Measurements from ENCODE around the gene FHIT.
"Not testable (repeated sequence)": the region's sequence is repeated elsewhere in the genome, so short reads cannot be mapped to it uniquely, and the experiment has no call there.

The FHIT gene

DNA sequence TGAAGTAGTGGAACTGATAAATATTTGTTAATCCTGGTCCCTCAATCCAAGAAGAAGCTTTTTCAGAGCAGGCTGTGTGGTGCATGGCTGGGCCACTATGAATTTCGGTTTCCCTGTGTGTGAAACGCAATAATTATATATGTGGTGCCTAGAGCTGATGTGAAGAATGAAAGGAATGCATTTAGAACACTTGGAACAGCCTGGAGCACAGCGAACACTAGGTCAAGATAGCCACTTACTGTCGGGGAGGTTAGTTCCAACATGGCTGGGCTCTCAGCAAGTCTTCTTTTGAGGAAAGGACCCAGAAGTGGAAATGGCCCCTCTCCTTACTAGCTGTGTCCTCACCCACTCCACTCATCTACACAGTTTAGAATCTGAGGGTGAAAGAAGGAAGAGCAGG is 245.7 kb downstream of the FHIT start:
- DNase-seq (ENCODE audit: low spot score) (no peak), FAIRE-seq (no peak)

DNA sequence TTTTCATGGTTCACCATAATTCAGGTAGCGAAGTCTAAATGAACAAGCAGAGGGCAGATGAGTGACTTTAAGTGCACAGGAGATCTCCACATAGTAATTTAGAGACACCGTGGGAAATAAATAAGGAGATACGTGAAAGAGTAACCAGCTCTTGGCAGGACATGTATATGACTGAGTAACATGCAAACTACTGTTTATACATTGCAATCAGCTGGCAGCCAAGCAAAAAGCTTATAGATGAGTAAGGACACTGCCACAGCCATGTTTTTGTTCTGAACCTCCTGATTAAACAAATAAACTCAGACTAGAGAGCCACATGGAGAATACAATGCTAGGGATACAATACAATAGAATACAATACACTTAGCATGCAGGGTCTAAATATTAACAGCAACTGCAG is 252.4 kb downstream of the FHIT start:
- FAIRE-seq (no peak), DNase-seq (ENCODE audit: low spot score) (no peak)

DNA sequence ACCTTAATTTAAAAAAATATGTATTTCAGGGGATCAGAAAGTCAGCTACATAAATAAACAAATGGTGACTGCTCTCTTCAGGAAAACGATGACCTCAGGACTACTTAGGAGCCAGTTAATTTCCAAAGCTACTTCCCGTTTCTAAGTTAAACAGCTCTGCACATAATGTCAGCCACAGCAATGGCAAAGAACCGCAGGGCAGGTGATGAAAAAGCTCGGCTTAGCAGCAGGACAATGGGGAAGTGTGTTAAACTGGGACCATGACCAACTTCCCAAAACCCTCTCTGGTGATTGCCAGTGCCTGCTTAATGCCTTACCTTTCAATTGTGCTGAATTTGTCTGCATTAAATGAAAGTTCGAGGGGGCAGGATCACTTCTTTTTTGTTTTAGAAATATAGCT is 258.9 kb downstream of the FHIT start:
- no peak for DNase-seq (ENCODE audit: low spot score)
- FAIRE-seq: no peak

DNA sequence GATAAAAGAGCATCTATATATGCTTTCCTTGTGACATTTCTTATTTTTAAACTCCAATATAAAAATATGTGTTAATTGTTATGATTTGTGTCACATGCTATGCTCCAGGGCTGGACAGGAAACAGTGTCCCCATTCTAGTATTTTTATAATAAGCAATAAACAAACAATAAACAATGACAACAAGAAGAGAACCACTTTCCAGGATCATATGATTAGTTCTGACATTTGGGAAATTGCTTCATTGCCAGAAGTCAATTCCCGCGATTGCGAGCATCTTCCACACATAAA is 260.9 kb downstream of the FHIT start:
- DNase-seq (ENCODE audit: low spot score): no peak
- no peak for FAIRE-seq

DNA sequence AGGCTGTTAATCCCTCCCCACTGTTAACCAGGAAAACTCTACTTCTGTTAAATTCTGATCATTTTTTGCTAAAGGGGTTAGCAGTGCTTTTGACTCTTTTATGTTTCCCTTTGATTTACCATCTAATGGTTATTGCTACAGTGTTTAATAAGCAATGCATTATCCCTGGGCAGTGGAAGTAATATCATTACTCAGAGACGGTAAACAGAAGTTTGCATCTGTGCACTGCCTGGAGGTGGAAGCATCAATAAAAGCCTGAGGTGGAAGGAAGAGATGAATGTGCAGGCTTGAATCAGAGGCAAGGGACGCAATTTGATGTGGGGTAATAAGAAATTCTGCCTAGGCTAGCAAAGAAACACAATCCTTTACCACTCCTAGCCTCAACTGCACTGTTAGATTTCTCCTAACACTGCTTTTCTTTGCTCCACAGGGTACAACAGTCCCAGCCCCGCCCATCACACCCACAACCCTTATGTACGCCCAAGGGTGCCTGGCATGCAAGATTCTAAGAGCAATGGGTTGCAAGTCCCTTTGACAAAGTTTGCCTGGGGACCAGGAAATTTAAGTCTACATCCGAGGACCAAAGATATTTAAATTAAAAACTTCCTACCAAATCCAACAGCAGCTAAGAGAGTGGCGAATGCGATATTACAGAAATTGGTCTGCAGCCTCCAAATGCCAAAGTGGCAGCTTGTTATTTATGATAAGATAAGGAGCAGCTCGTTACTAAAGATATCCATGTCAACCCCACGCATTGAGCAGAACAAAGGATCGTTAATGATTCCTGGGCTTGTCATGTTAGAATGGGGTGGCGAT is 261.4 kb downstream of the FHIT start:
- no peak for FAIRE-seq
- DNase-seq (ENCODE audit: low spot score): no peak

DNA sequence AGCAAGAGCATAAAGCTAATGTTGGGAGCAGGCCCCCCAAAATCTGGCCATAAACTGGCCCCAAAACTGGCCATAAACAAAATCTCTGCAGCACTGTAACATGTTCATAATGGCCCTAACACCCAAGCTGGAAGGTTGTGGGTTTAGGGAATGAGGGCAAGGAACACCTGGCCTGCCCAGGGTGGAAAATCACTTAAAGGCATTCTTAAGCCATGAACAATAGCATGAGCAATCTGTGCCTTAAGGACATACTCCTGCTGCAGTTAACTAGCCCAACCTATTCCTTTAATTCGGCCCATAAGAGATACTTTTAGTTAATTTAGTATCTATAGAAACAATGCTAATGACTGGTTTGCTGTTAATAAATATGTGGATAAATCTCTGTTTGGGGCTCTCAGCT is 264.1 kb downstream of the FHIT start:
- not testable (repeated sequence) for FAIRE-seq; DNase-seq (ENCODE audit: low spot score)

DNA sequence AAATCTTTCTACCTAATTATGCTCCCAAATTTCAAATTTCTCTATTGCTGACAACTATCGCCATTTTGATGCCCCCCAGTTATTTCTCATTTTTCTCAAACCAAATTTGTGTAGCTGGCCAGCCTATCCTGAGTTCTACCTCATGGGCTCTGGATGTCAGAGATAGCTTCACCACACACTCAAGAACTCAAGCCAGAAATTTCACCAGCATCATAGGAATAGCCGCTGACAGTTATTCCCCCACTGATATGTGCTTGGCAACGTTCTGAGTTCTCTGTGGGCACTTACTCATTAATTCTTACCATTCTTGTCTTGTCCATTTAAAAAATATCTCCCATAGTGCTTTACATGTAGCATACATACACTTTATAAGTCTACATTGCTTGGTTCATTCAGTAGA is 264.7 kb downstream of the FHIT start:
- FAIRE-seq (no peak), DNase-seq (ENCODE audit: low spot score) (no peak)

DNA sequence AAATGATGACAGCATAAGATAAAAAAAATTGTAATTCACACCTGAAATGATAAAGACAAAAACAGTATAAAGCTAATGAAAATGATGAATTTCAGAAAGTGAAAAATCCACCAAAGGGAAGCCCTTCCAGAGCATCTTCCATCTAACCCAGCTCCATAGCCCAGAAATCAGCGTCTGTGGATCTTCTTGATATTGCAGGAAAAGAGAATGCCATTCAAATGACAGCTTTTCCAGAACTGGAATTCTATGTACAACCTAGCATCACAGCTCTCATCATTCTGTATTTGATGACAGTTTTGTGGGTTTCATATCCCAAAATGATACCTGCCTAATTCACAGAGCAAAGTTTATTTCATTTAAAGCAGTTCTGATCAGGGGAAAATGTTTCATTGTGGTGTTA is 267.3 kb downstream of the FHIT start:
- no peak for FAIRE-seq
- DNase-seq (ENCODE audit: low spot score): no peak

DNA sequence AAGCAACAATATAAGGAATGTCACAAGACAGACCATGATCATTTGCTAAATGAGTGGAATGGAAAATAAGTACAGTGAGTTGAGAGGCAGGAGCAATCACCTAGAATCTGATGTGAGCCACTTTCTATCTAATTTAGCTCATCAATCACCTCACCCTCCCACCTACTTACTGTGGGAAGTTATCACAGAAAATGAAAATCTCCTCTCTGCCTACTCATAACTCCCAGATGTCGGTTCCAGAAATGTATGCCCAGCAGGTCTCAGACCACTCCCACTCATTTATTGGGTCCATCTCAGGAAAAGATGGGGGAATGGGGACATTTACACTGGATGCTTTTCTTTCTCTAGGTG is 270.9 kb downstream of the FHIT start:
- FAIRE-seq (no peak), DNase-seq (ENCODE audit: low spot score) (no peak)

DNA sequence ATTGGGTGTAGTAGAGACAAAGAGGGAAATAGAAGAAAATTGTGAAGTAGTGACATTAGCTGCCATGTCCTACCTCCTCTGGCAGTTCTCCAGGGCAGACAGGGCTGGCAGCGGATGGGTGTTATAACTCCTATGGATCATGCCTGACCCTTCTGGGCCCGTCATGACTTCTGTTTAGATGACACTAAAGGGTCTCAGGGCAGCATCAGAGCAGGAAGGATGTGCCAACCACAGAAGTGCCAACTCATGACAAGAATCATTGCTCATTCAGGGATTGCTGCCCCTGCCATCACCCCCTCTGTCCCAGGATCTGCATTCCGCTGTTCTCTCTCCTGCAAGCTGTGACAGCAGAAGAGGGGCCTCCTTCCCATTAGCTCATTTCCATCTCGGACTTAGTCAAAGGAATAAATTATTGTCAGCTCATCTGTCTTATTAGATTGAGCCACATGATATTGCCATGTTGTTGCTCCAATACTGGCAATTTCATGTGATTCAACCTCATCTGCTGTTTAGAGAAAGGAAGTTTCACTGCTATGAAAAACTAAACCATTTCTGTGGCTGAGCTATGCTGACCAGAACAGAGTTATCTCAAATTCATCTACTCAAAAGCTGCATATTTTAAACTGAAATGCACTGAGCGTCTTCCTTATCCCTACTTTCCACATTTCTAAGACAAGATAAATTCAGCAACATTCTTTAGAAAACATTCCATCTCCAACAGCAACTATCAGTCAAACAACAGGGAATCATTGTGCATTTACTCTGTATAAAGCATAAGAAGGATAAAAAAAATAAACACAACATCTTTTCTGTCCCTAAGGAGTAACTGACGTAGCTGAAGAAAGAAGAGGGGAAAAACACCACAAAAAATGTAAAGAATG is 271.6 kb downstream of the FHIT start:
- no peak for DNase-seq (ENCODE audit: low spot score)
- no peak for FAIRE-seq

DNA sequence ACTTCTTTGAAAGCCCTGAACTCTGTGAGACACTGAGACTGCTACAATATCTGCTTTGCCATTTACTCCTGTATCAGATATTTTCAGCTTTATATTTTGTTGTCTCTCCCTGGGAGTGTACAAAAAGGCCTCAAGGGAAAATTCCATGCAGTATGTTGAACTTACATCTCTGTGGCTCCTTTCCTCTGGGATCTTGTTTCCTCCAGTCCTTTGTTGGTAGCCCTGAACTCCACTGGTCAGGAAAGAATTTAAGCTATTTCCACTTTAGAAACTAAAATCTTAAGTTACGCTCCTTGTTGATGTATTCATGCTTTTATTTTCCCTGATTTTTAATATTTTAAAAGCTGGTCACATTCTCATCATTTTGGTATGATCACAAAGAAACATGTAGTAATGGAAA is 277.9 kb downstream of the FHIT start:
- FAIRE-seq (no peak), DNase-seq (ENCODE audit: low spot score) (no peak)

DNA sequence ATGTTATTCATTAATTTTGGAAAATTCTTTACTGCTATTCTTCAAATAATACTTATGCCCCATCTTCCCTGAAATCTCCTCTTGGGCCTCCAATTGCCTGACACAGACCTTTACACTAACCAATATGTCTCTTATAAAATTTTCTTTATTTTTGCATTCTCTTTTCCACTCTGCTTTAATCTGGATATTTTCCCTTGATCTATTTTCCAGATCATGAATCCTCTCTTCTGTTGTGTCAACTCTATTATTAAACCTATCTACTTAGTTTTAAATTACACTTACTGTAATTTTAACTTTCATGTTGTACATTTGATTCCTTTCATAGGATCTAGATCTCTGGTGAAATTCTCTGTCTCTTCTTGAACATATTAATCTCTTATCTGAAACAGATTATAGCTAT is 278.7 kb downstream of the FHIT start:
- DNase-seq (ENCODE audit: low spot score) (no peak), FAIRE-seq (no peak)

DNA sequence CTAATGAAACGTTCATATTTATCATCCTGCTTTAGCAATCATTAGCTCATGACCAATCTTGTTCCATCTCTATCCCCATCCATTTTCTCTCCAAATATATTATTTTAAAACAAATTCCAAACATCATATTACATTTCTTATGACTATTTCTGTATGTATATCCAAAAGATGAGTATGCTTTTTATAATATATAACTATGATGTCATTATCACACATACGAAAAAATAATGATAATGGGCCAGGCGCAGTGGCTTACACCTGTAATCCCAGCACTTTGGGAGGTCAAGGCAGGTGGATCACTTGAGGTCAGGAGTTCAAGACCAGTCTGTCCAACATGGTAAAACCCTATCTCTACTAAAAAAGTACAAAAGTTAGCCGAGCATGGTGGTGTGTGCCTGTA is 280.4 kb downstream of the FHIT start:
- no peak for FAIRE-seq

DNA sequence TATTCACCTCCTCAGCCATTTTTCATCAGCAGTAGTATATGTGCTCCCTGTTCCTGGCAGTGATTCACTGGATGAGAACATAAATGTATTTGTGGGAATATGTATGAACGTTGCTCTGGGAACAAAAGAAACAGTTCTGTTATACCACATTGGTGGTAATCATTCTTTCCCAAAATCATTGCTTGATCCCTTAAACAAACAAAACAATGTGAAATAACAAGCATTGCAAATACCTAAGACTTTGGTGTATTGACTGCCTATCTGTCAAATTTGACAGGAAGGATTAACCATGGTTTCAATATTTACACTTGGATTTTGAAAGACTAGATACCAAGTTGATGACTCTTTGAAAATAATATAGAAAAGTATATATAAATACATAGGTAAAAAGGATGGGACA is 284.1 kb downstream of the FHIT start:
- no peak for FAIRE-seq
- DNase-seq (ENCODE audit: low spot score): no peak

More for the DNA sequence above, 280.4 kb downstream of the FHIT start:
- DNase-seq (ENCODE audit: low spot score): no peak

DNA sequence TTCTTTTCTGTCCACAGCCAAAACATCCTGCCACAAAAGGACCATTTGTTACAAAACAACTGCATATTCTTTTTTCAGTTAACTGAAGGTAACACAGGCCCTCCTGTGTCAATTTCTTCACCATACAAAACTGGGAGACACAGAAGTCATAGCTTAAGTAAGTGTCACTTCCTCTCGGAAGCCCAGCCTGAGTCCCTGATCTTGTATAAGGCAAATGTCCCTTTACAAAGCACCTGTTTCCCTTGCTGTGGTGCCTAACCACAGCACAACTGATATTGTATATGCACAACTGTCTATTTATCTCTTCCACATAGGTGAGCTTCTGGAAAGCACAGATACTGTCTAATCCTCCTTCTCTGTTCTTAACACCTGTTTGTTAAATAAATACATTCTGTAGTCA is 293.7 kb downstream of the FHIT start:
- no peak for FAIRE-seq
- DNase-seq (ENCODE audit: low spot score): no peak

DNA sequence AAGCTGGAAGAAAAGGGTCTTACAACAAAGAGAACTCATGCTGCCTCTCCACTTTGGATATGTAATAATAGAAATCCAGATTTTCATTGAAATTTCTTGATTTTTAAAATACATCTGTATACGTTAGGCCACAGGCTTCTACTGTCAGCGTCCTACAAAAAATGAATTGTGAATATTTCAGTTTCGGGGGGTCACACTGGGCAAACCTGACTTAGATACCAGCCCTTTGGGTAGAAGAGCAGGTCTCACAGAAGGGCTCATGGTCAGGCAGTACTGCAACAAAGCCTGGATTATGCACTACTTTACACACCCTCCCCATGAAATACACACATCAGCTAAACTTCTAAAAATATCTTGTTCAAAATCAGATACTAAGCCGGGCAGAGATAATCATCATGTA is 294.5 kb downstream of the FHIT start:
- FAIRE-seq (no peak), DNase-seq (ENCODE audit: low spot score) (no peak)

DNA sequence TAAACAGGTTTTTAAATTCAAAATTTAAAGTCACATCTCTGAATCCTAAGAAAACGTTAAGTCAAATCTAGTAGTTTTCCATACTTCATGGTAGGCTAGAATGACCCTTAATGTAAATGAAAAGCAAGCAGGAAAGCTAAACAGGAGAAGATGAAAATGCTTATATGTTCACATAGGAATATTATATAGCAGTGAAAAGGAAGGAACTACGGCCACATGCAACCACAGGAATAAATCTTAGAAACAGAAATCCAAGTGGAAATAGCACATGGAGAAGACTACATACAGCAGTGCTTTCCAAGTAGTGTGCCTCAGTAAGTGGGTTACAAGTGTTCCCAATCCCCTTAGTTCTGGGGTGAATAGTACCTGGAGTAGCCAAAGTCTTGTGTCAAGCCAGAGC is 296.2 kb downstream of the FHIT start:
- FAIRE-seq (no peak), DNase-seq (ENCODE audit: low spot score) (no peak)

DNA sequence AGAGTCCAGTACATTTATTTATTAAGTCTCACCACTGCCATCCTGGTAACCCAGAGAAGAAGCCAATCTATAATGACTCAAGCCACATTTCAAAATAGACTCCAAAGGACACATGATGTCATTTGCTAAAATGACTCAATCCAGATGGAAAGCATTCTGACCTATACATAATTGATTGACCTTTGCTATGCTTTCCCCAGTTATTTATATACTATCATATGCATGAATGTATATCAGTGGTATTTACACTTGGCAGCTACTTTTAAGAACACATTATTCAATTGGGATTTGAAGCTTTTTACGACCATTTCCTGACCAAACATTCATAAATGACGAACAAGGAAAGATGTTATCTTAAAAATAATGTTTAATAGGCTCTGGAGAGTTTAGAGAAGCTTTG is 297.2 kb downstream of the FHIT start:
- FAIRE-seq (no peak), DNase-seq (ENCODE audit: low spot score) (no peak)

DNA sequence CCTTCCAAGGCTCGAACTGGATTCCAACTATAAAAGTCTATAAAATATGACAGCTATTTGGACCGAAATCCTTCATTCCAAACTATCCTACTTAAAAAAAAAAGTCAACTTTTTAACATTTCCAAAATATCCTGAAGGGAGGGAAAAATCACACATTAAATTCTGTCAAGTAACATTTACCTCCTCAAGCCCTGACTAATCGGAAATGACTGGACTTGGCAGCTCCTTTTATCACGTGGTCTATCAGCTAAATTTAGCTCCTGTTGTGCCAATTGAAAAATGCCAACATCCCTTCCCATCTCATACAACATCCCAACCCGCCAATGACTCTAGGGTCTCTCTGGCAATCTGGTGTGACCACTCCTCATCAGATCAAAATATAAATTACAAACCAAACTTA is 297.9 kb downstream of the FHIT start:
- FAIRE-seq (no peak), DNase-seq (ENCODE audit: low spot score) (no peak)

DNA sequence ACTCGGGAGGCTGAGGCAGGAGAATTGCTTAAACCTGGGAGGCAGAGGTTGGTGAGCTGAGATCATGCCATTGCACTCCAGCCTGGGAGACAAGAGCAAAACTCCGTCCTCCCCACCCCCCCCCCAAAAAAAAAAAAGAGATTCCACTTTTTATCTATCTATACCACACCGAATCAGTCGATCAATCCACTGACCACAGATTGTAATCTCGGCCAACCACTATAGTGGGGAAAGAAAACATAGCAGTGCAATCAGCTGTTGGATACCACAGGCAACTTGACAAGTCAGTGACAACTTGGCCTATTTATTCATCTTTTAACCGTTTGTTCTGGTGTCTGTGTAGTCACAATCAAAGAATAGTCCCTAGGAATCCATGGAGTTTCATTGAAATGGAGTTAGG is 299.2 kb downstream of the FHIT start:
- FAIRE-seq (no peak), DNase-seq (ENCODE audit: low spot score) (no peak)

DNA sequence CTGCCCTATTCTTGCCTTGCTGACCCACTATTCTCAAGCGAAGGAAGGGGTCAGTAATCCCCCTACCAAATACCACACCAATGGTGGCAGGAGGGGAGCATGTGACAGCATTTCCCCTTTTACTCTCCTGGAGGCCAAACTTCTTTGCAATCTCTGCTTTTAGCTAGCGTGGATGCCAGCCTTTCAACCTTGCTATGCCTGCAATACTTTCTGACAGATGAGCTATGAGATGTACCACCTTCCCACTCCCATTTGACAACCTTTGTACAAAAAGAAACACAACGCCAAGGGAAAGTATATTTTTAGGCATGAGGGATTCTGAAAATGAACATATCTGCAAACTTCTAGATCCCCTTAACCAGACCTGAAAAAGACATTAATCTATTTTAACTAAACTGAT is 302.1 kb downstream of the FHIT start:
- FAIRE-seq (no peak), DNase-seq (ENCODE audit: low spot score) (no peak)

DNA sequence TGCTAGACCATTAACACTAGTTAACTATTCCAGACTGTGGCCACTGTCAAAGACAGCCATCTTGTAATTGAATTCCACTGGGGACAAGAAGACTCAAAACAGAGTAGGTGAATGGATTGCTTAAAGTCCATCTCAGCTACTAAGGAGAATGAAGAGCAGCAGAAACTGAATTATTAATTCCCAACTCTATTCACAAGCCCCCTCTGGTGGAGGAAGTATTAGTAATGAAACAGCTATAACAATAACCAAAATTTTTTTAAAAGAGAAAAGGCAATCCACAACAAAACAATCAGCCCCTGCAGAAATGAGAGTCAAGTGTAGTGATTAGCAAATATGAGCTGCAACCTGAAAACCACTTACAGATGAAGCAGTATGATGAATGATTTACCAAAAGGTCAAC is 302.8 kb downstream of the FHIT start:
- no peak for FAIRE-seq
- no peak for DNase-seq (ENCODE audit: low spot score)

DNA sequence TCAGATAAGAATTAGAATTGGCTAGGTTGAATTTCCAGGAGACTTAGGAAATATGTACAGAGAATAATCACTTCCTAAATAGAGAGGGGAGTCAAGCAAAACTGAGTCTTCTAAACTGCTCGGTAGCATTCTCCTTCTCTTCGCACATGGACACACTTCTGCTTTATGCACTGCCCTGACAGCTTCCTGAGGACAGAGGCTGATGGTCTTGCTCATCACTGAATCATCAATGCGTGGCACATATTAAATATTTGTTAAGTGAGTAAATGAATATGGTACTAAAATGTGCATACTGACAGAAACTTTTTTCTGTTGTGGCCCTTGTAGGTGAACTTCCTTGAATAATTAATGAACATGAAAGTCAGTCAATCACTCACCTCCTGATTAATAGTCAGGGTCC is 315.5 kb downstream of the FHIT start:
- FAIRE-seq (peak; percentile 71), DNase-seq (ENCODE audit: low spot score) (peak; percentile 58)

Measured in RCC 7860 (cell line).